ENCODE results near the gene GPNMB. TPM values are rescaled to one million over a fixed set of nuclear protein-coding genes. Genes with fewer than 3 reads are reported as not detected.

Gene GPNMB
- total RNA-seq, 6 donors from 2014 or later, result 68.5 to 309 (median 159) TPM

GRCh38 chr7:23247046-23247602 is 549 bp downstream of the GPNMB start:
- no peaks in the 10 kb centered on the region for H3K9me3 ChIP-seq
- peak overlapping the region in 3 of 4 donors; percentile 33 to 50 (median 49) for H3K4me3 ChIP-seq
- H3K36me3 ChIP-seq, result no peaks in the 10 kb centered on the region
- peak overlapping the region in 3 of 4 donors; percentile 29 to 77 (median 70) for H3K27ac ChIP-seq
- 74 to 80% methylated on average over 6 of the region's 6 CpGs for WGBS, 2 donors
- peaks cover 0 to 8% (median 2%) of the 10 kb centered on the region in 4 donors for H3K4me1 ChIP-seq
- ATAC-seq (ENCODE audit: low FRiP score in 2 of 2) (peak; percentile 16 to 47), DNase-seq (no peak)
- peaks cover 0 to 5% (median 2%) of the 10 kb centered on the region in 4 donors for H3K27me3 ChIP-seq
- TF ChIP-seq, protein P1, sequence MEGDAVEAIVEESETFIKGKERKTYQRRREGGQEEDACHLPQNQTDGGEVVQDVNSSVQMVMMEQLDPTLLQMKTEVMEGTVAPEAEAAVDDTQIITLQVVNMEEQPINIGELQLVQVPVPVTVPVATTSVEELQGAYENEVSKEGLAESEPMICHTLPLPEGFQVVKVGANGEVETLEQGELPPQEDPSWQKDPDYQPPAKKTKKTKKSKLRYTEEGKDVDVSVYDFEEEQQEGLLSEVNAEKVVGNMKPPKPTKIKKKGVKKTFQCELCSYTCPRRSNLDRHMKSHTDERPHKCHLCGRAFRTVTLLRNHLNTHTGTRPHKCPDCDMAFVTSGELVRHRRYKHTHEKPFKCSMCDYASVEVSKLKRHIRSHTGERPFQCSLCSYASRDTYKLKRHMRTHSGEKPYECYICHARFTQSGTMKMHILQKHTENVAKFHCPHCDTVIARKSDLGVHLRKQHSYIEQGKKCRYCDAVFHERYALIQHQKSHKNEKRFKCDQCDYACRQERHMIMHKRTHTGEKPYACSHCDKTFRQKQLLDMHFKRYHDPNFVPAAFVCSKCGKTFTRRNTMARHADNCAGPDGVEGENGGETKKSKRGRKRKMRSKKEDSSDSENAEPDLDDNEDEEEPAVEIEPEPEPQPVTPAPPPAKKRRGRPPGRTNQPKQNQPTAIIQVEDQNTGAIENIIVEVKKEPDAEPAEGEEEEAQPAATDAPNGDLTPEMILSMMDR (IDR thresholded peaks at IDR 0.05), result no peak
- TF ChIP-seq EP300 (IDR thresholded peaks at IDR 0.05) (no peak), POLR2A (IDR thresholded peaks at IDR 0.05) (no peak), POLR2AphosphoS5 (IDR thresholded peaks at IDR 0.05) (no peak)

GRCh38 chr7:23247603-23248335 is 1.2 kb downstream of the GPNMB start:
- TF ChIP-seq EP300 (IDR thresholded peaks at IDR 0.05), result no peak
- peak in 1 of 2 donors; percentile 32 for TF ChIP-seq POLR2AphosphoS5 (IDR thresholded peaks at IDR 0.05)
- TF ChIP-seq POLR2A (IDR thresholded peaks at IDR 0.05), result peak in 1 of 4 donors; percentile 70
- DNase-seq (peak; percentile 49 to 89), ATAC-seq (ENCODE audit: low FRiP score in 2 of 2) (peak; percentile 77 to 88)
- H3K9me3 ChIP-seq, result no peaks in the 10 kb centered on the region
- H3K27me3 ChIP-seq, result peaks cover 0 to 5% (median 2%) of the 10 kb centered on the region in 4 donors
- H3K4me1 ChIP-seq, result peaks cover 0 to 8% (median 2%) of the 10 kb centered on the region in 4 donors
- H3K4me3 ChIP-seq, result peak overlapping the region in 3 of 4 donors; percentile 33 to 50 (median 49)
- H3K36me3 ChIP-seq, result no peaks in the 10 kb centered on the region
- peak overlapping the region in 3 of 4 donors; percentile 29 to 77 (median 70) for H3K27ac ChIP-seq
- 17 to 31% methylated on average over 11 to 24 of the region's 53 CpGs for whole genome bisulfite sequencing, 2 donors

GRCh38 chr7:23249486-23249885 is 2.9 kb downstream of the GPNMB start:
- Histone ChIP-seq H3K27me3 (peaks cover 0 to 5% (median 2%) of the 10 kb centered on the region in 4 donors), H3K27ac (no peak overlapping the region), H3K4me1 (peaks cover 0 to 8% (median 2%) of the 10 kb centered on the region in 4 donors), H3K4me3 (no peak overlapping the region), H3K36me3 (no peaks in the 10 kb centered on the region), H3K9me3 (no peaks in the 10 kb centered on the region)
- ATAC-seq (ENCODE audit: low FRiP score in 2 of 2) (no peak), DNase-seq (no peak)
- TF ChIP-seq POLR2A (IDR thresholded peaks at IDR 0.05), result no peak
- no peak for TF ChIP-seq POLR2AphosphoS5 (IDR thresholded peaks at IDR 0.05)
- no peak for TF ChIP-seq EP300 (IDR thresholded peaks at IDR 0.05)
- TF ChIP-seq, protein P1 (IDR thresholded peaks at IDR 0.05), result no peak

DNA sequence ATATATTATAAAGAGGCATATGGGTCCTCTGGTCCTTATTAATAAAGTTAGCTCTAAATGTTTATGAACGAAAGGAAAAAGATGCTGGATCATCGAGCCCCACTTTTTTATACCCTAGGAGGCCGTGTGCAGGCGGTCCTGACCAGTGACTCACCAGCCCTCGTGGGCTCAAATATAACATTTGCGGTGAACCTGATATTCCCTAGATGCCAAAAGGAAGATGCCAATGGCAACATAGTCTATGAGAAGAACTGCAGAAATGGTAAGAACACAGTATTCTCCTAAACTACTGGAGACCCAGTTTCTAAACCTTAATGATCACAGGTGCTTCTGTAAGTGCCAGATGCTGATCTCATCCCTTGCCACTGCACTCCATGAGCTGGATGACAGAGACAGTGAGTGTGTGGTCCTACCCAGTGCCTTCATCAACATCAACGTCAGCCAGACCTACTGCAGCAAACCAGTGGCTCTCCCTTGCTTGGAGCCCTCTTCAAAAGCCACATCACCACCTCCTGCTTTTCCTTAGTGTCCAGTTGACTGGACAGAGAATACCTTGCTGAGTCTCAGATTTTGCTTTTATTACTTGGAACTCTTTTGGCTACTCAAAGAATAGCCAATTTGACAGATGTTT is 7.6 kb downstream of the GPNMB start:
- Histone ChIP-seq H3K4me3 (no peak overlapping the region), H3K36me3 (no peaks in the 10 kb centered on the region), H3K4me1 (no peaks in the 10 kb centered on the region), H3K27ac (no peak overlapping the region), H3K27me3 (no peaks in the 10 kb centered on the region), H3K9me3 (no peaks in the 10 kb centered on the region)
- 83 to 90% methylated on average over 7 of the region's 7 CpGs for WGBS, 2 donors
- TF ChIP-seq EP300 (IDR thresholded peaks at IDR 0.05), result no peak
- TF ChIP-seq, protein P1 (IDR thresholded peaks at IDR 0.05), result no peak
- TF ChIP-seq POLR2AphosphoS5 (IDR thresholded peaks at IDR 0.05), result no peak
- no peak for TF ChIP-seq POLR2A (IDR thresholded peaks at IDR 0.05)
- no peak for DNase-seq
- ATAC-seq (ENCODE audit: low FRiP score in 2 of 2), result no peak

- no peaks in the 10 kb centered on the region for H3K4me1 ChIP-seq
- no peak overlapping the region for H3K27ac ChIP-seq
- H3K9me3 ChIP-seq, result no peaks in the 10 kb centered on the region
- DNase-seq (no peak), ATAC-seq (ENCODE audit: low FRiP score in 2 of 2) (no peak)
- 81 to 84% methylated on average over 7 of the region's 7 CpGs for WGBS, 2 donors
- TF ChIP-seq EP300 (IDR thresholded peaks at IDR 0.05), result no peak
- TF ChIP-seq, protein P1 (IDR thresholded peaks at IDR 0.05), result no peak
- TF ChIP-seq POLR2AphosphoS5 (IDR thresholded peaks at IDR 0.05), result no peak
- no peak for TF ChIP-seq POLR2A (IDR thresholded peaks at IDR 0.05)
- no peak overlapping the region for H3K4me3 ChIP-seq
- H3K36me3 ChIP-seq, result no peaks in the 10 kb centered on the region
- H3K27me3 ChIP-seq, result no peaks in the 10 kb centered on the region
These were observed 10.2 kb downstream of the GPNMB start for GRCh38 chr7:23256731-23257130.
